ENCODE data around the gene TK2. TPM values are rescaled to one million over a fixed set of nuclear protein-coding genes. Genes with fewer than 3 reads are reported as not detected.
"Not testable (repeated sequence)": the region's sequence is repeated elsewhere in the genome, so short reads cannot be mapped to it uniquely, and the experiment has no call there.

Gene TK2
- total RNA-seq, 1 experiment from 2014 or later, result 23.6 TPM

GRCh38 chr16:66468321-66468965 is 81.5 kb downstream of the TK2 start:
- no peak for DNase-seq (ENCODE audit: low read depth, low spot score)
- in situ Hi-C loops (cut with HindIII; ENCODE audit: low pct_unique_long_range_greater_than_20kb, low sequenced_read_pairs), result no loop called here

GRCh38 chr16:66467611-66468010 is 82.3 kb downstream of the TK2 start:
- in situ Hi-C loops (cut with HindIII; ENCODE audit: low pct_unique_long_range_greater_than_20kb, low sequenced_read_pairs), result no loop called here
- DNase-seq (ENCODE audit: low read depth, low spot score), result no peak

- in situ Hi-C loops (cut with HindIII; ENCODE audit: low pct_unique_long_range_greater_than_20kb, low sequenced_read_pairs); DNase-seq (ENCODE audit: low read depth, low spot score): not testable (repeated sequence)
Observed at GRCh38 chr16:66466636-66467035, 83.3 kb downstream of the TK2 start.

- DNase-seq (ENCODE audit: low read depth, low spot score); in situ Hi-C loops (cut with HindIII; ENCODE audit: low pct_unique_long_range_greater_than_20kb, low sequenced_read_pairs): not testable (repeated sequence)
Observed at GRCh38 chr16:66465946-66466345, 84.0 kb downstream of the TK2 start.

GRCh38 chr16:66462912-66463311 is 87.0 kb downstream of the TK2 start:
- in situ Hi-C loops (cut with HindIII; ENCODE audit: low pct_unique_long_range_greater_than_20kb, low sequenced_read_pairs), result no loop called here
- no peak for DNase-seq (ENCODE audit: low read depth, low spot score)

GRCh38 chr16:66460703-66461102 is 89.2 kb downstream of the TK2 start:
- no peak for DNase-seq (ENCODE audit: low read depth, low spot score)
- in situ Hi-C loops (cut with HindIII; ENCODE audit: low pct_unique_long_range_greater_than_20kb, low sequenced_read_pairs), result no loop called here

- DNase-seq (ENCODE audit: low read depth, low spot score), result no peak
- in situ Hi-C loops (cut with HindIII; ENCODE audit: low pct_unique_long_range_greater_than_20kb, low sequenced_read_pairs), result no loop called here
Observed at GRCh38 chr16:66459878-66460277, 90.0 kb downstream of the TK2 start.

- DNase-seq (ENCODE audit: low read depth, low spot score), result no peak
- in situ Hi-C loops (cut with HindIII; ENCODE audit: low pct_unique_long_range_greater_than_20kb, low sequenced_read_pairs), result no loop called here
Observed at GRCh38 chr16:66458853-66459252, 91.1 kb downstream of the TK2 start.

GRCh38 chr16:66458292-66458691 is 91.6 kb downstream of the TK2 start:
- in situ Hi-C loops (cut with HindIII; ENCODE audit: low pct_unique_long_range_greater_than_20kb, low sequenced_read_pairs), result no loop called here
- DNase-seq (ENCODE audit: low read depth, low spot score), result no peak

Small RNA genes lying within 50 kb of the gene (small RNA-seq; reads per million reads assigned to genes)
- 0 reads per million in 2 experiments for gene CKLF-CMTM1

Other genes with a start within 250 kb of the TK2 start
- not detected in 2 replicates for gene CDH5, start 183.4 kb downstream of the TK2 start, total RNA-seq (2014; rRNA removed; shearing (Covaris generic))
- 1.4 TPM in 1 of 2 replicates, not detected in the other for gene BEAN1, start 122.8 kb downstream of the TK2 start, total RNA-seq (2014; rRNA removed; shearing (Covaris generic))
- gene CKLF, start 2.5 kb upstream of the TK2 start, total RNA-seq (2014; rRNA removed; shearing (Covaris generic)), result 86.7 and 87.6 TPM in 2 replicates
- 0.77 and 1.1 TPM in 2 replicates for gene CMTM1, start 16.3 kb upstream of the TK2 start, total RNA-seq (2014; rRNA removed; shearing (Covaris generic))
- gene CMTM2, start 29.3 kb upstream of the TK2 start, total RNA-seq (2014; rRNA removed; shearing (Covaris generic)), result not detected in 2 replicates
- 7.9 and 9.1 TPM in 2 replicates for gene CMTM3, start 54.6 kb upstream of the TK2 start, total RNA-seq (2014; rRNA removed; shearing (Covaris generic))
- 32.7 and 36.9 TPM in 2 replicates for gene CMTM4, start 146.6 kb upstream of the TK2 start, total RNA-seq (2014; rRNA removed; shearing (Covaris generic))
- 118 and 127 TPM in 2 replicates for gene DYNC1LI2, start 201.5 kb upstream of the TK2 start, total RNA-seq (2014; rRNA removed; shearing (Covaris generic))

Measured in SK-MEL-5 (cell line).